ENCODE data around the gene ATP2C1.

Gene ATP2C1

GRCh38 chr3:130950641-130951040, 56.8 kb downstream of the ATP2C1 start:
- H3K27me3 ChIP-seq (ENCODE audit: insufficient read depth, poor library complexity, severe bottlenecking), result no peaks in the 10 kb centered on the region
- no peak overlapping the region for H3K4me3 ChIP-seq (replicated peaks; ENCODE audit: insufficient read depth, low read length)
- TF ChIP-seq REST (IDR thresholded peaks at IDR 0.05; ENCODE audit: insufficient replicate concordance, low read depth) (no peak), CTCF (IDR thresholded peaks at IDR 0.05; ENCODE audit: insufficient read depth, low read length) (no peak), GABPA (IDR thresholded peaks at IDR 0.05; ENCODE audit: low read depth) (no peak), SPI1 (IDR thresholded peaks at IDR 0.05; ENCODE audit: borderline replicate concordance, low read depth) (no peak), POLR2AphosphoS5 (IDR thresholded peaks at IDR 0.05; ENCODE audit: low read depth) (no peak)
- no peak for DNase-seq (ENCODE audit: low read depth in 1 of 2, low spot score in 1 of 2)
- H3K27ac ChIP-seq (replicated peaks), result no peak overlapping the region

- no peak overlapping the region for H3K27ac ChIP-seq (replicated peaks)
- no peak for TF ChIP-seq REST (IDR thresholded peaks at IDR 0.05; ENCODE audit: insufficient replicate concordance, low read depth)
- no peak for DNase-seq (ENCODE audit: low read depth in 1 of 2, low spot score in 1 of 2)
- H3K4me3 ChIP-seq (replicated peaks; ENCODE audit: insufficient read depth, low read length), result no peak overlapping the region
- no peaks in the 10 kb centered on the region for H3K27me3 ChIP-seq (ENCODE audit: insufficient read depth, poor library complexity, severe bottlenecking)
Observed at GRCh38 chr3:130955481-130955880, 61.6 kb downstream of the ATP2C1 start.

- Histone ChIP-seq H3K4me3 (replicated peaks; ENCODE audit: insufficient read depth, low read length) (no peak overlapping the region), H3K27me3 (ENCODE audit: insufficient read depth, poor library complexity, severe bottlenecking) (no peaks in the 10 kb centered on the region), H3K27ac (replicated peaks) (no peak overlapping the region)
- DNase-seq (ENCODE audit: low read depth in 1 of 2, low spot score in 1 of 2), result no peak
- TF ChIP-seq POLR2AphosphoS5 (IDR thresholded peaks at IDR 0.05; ENCODE audit: low read depth) (no peak), SPI1 (IDR thresholded peaks at IDR 0.05; ENCODE audit: borderline replicate concordance, low read depth) (no peak), CTCF (IDR thresholded peaks at IDR 0.05; ENCODE audit: insufficient read depth, low read length) (no peak), GABPA (IDR thresholded peaks at IDR 0.05; ENCODE audit: low read depth) (no peak), REST (IDR thresholded peaks at IDR 0.05; ENCODE audit: insufficient replicate concordance, low read depth) (no peak)
Observed at GRCh38 chr3:130956281-130956680, 62.4 kb downstream of the ATP2C1 start.

- DNase-seq (ENCODE audit: low read depth in 1 of 2, low spot score in 1 of 2), result no peak
- Histone ChIP-seq H3K4me3 (replicated peaks; ENCODE audit: insufficient read depth, low read length) (no peak overlapping the region), H3K27ac (replicated peaks) (no peak overlapping the region), H3K27me3 (ENCODE audit: insufficient read depth, poor library complexity, severe bottlenecking) (no peaks in the 10 kb centered on the region)
- TF ChIP-seq REST (IDR thresholded peaks at IDR 0.05; ENCODE audit: insufficient replicate concordance, low read depth) (no peak), SPI1 (IDR thresholded peaks at IDR 0.05; ENCODE audit: borderline replicate concordance, low read depth) (no peak)
Observed at GRCh38 chr3:130956721-130957120, 62.8 kb downstream of the ATP2C1 start.
